Endodermal cell (in vitro differentiated cells): Measurements from ENCODE around the gene PARD3B. TPM values are rescaled to one million over a fixed set of nuclear protein-coding genes. Genes with fewer than 3 reads are reported as not detected.

Experiments used
- DNase-seq: peaks from one replicate; pipeline ENCODE4 v3.0.0-alpha.2; 2017
- H3K27ac ChIP-seq: 2 replicates; pipeline ENCODE4 v1.5.1; 2013; ENCODE audit warnings: mild to moderate bottlenecking, low read depth, low read length, moderate library complexity
- H3K27me3 ChIP-seq: 2 replicates; pipeline ENCODE4 v1.6.1; 2013; ENCODE audit warnings: mild to moderate bottlenecking, low read length, moderate library complexity; ENCODE audit not compliant: insufficient read depth, control insufficient read depth, poor library complexity, severe bottlenecking
- H3K36me3 ChIP-seq: 2 replicates; pipeline ENCODE4 v1.7.0; 2013; ENCODE audit warnings: mild to moderate bottlenecking, low read length, moderate library complexity; ENCODE audit not compliant: control insufficient read depth, insufficient read depth
- H3K4me1 ChIP-seq: one replicate; pipeline ENCODE4 v1.7.0; 2013; ENCODE audit warnings: low read length; ENCODE audit not compliant: control insufficient read depth, insufficient read depth
- H3K4me3 ChIP-seq: 2 replicates; pipeline ENCODE4 v1.5.1; 2013; ENCODE audit warnings: mild to moderate bottlenecking, low read length, moderate library complexity
- H3K9ac ChIP-seq: 2 replicates; pipeline ENCODE4 v1.6.1; 2013; ENCODE audit warnings: mild to moderate bottlenecking, low read length, moderate library complexity; ENCODE audit not compliant: poor library complexity, severe bottlenecking; ENCODE audit errors: extremely low read depth
- H3K9me3 ChIP-seq: 2 replicates; pipeline ENCODE4 v1.6.1; 2013; ENCODE audit warnings: mild to moderate bottlenecking, low read length, moderate library complexity; ENCODE audit not compliant: control insufficient read depth
- H3K27ac Mint-ChIP-seq: 2 replicates; pipeline ENCODE4 v1.8.0; 2020; ENCODE audit warnings: mixed read lengths
- H3K27me3 Mint-ChIP-seq: 2 replicates; pipeline ENCODE4 v1.8.0; 2021; ENCODE audit warnings: mild to moderate bottlenecking, mixed read lengths; ENCODE audit not compliant: insufficient read depth
- H3K36me3 Mint-ChIP-seq: 2 replicates; pipeline ENCODE4 v1.8.0; 2020; ENCODE audit warnings: low read depth, mixed read lengths
- H3K4me1 Mint-ChIP-seq: 2 replicates; pipeline ENCODE4 v1.8.0; 2020; ENCODE audit warnings: mixed read lengths
- H3K4me3 Mint-ChIP-seq: 2 replicates; pipeline ENCODE4 v1.8.0; 2020; ENCODE audit warnings: mild to moderate bottlenecking, moderate library complexity, mixed read lengths
- H3K9me3 Mint-ChIP-seq: 2 replicates; pipeline ENCODE4 v1.8.0; 2020; ENCODE audit warnings: mild to moderate bottlenecking, mixed read lengths
- CTCF ChIP-seq: fragments of 200-600 bp; sonication (generic); conservative IDR thresholded peaks from 2 replicates; pipeline ENCODE4 v1.5.0; 2021; ENCODE audit warnings: antibody characterized with exemption, mild to moderate bottlenecking
- WGBS, 2 experiments: methylation state at CpG; one replicate each; pipeline versions ENCODE4 v1.1.5 to v1.1.7; 2013; ENCODE audit warnings: missing lambda C conversion rate in 2 of 2, mixed read lengths in 1 of 2; ENCODE audit not compliant: insufficient coverage in 1 of 2, insufficient read length in 1 of 2; 5-methylcytosine and 5-hydroxymethylcytosine counted together
- total RNA-seq, 2 donors: library from RNA; stranded (reverse); fragmentation: NEBNext Ultra II Directional in 1 of 2; extraction: Animal tissue kit (Norgen Biotek cat#: 25700) in 1 of 2; gene quantifications; 2 replicates in 1 of 2; 3 replicates in 1 of 2; pipeline ENCODE4 v1.2.1, GENCODE V29; 2021

Gene PARD3B
- total RNA-seq, 2 donors from 2014 or later, result 2.5 to 5.6 TPM

- H3K9me3 Mint-ChIP-seq, result no peaks in the 10 kb centered on the region
- peaks cover 5% of the 10 kb centered on the region for H3K4me1 ChIP-seq
- DNase-seq, result no peak
- H3K4me1 Mint-ChIP-seq, result peaks cover 11% of the 10 kb centered on the region
- H3K36me3 ChIP-seq, result no peaks in the 10 kb centered on the region
- 29 to 34% methylated on average over 1 of the region's 1 CpG for WGBS, 2 experiments
- H3K4me3 Mint-ChIP-seq, result no peak overlapping the region
- H3K27me3 Mint-ChIP-seq, result no peaks in the 10 kb centered on the region
- H3K9ac ChIP-seq, result no peak overlapping the region
- H3K27ac Mint-ChIP-seq, result peak overlapping the region; percentile 65
- H3K4me3 ChIP-seq, result no peak overlapping the region
- no peak overlapping the region for H3K27ac ChIP-seq
- no peaks in the 10 kb centered on the region for H3K27me3 ChIP-seq
- no peak for TF ChIP-seq CTCF
- H3K9me3 ChIP-seq, result no peaks in the 10 kb centered on the region
- H3K36me3 Mint-ChIP-seq, result no peaks in the 10 kb centered on the region
Observed at GRCh38 chr2:204664708-204665121, 119.4 kb downstream of the PARD3B start.

- no peak for DNase-seq
Observed at GRCh38 chr2:204665207-204665606, 119.9 kb downstream of the PARD3B start.

GRCh38 chr2:204665771-204666170 lies 120.5 kb downstream of the PARD3B start:
- Histone ChIP-seq H3K4me1 (peaks cover 8% of the 10 kb centered on the region), H3K9me3 (no peaks in the 10 kb centered on the region), H3K4me3 (no peak overlapping the region), H3K36me3 (no peaks in the 10 kb centered on the region), H3K27me3 (no peaks in the 10 kb centered on the region), H3K9ac (no peak overlapping the region), H3K27ac (no peak overlapping the region)
- Mint-ChIP-seq H3K27me3 (no peaks in the 10 kb centered on the region), H3K27ac (no peak overlapping the region), H3K4me3 (no peak overlapping the region), H3K36me3 (no peaks in the 10 kb centered on the region), H3K9me3 (no peaks in the 10 kb centered on the region), H3K4me1 (peaks cover 17% of the 10 kb centered on the region)
- no peak for TF ChIP-seq CTCF
- WGBS, 2 experiments, result 95 to 100% methylated on average over 2 of the region's 2 CpGs
- no peak for DNase-seq

More at GRCh38 chr2:204665207-204665606, 119.9 kb downstream of the PARD3B start:
- Histone ChIP-seq H3K27ac (no peak overlapping the region), H3K27me3 (no peaks in the 10 kb centered on the region), H3K9ac (no peak overlapping the region), H3K4me1 (peaks cover 5% of the 10 kb centered on the region), H3K36me3 (no peaks in the 10 kb centered on the region), H3K9me3 (no peaks in the 10 kb centered on the region), H3K4me3 (no peak overlapping the region)
- H3K4me1 Mint-ChIP-seq, result peaks cover 13% of the 10 kb centered on the region
- H3K27me3 Mint-ChIP-seq, result no peaks in the 10 kb centered on the region
- WGBS, 2 experiments, result 84 to 100% methylated on average over 1 of the region's 1 CpG
- peak overlapping the region; percentile 65 for H3K27ac Mint-ChIP-seq
- no peak for TF ChIP-seq CTCF
- H3K9me3 Mint-ChIP-seq, result no peaks in the 10 kb centered on the region
- H3K36me3 Mint-ChIP-seq, result no peaks in the 10 kb centered on the region
- H3K4me3 Mint-ChIP-seq, result no peak overlapping the region
